Panc1 (cell line): ENCODE results near the gene ZNF43.

Experiments
- POLR2AphosphoS5 ChIP-seq: IDR thresholded peaks from 2 replicates; pipeline ENCODE4 v1.6.1; 2012; ENCODE audit warnings: mild to moderate bottlenecking, low read depth, low read length, moderate library complexity
- SIN3A ChIP-seq: IDR thresholded peaks from 2 replicates; pipeline ENCODE4 v1.6.1; 2012; ENCODE audit warnings: low read depth, mild to moderate bottlenecking, low read length, moderate library complexity, borderline replicate concordance; ENCODE audit not compliant: insufficient read depth
- TCF7L2 ChIP-seq: IDR thresholded peaks from 2 replicates; pipeline ENCODE4 v1.6.1; 2011; ENCODE audit warnings: mild to moderate bottlenecking, low read depth, low read length, inconsistent platforms
- TF ChIP-seq, protein P1 (sequence below): fragments of 450-650 bp; IDR thresholded peaks from 2 replicates; pipeline ENCODE4 v1.5.1; 2017; ENCODE audit warnings: mild to moderate bottlenecking
- TF ChIP-seq, protein P2 (sequence below), 2 experiments: IDR thresholded peaks; 2 replicates each; pipeline ENCODE4 v1.6.1; 2011 to 2012; ENCODE audit warnings: low read depth in 2 of 2, control low read depth in 1 of 2, low read length in 1 of 2, mild to moderate bottlenecking in 1 of 2, moderate library complexity in 1 of 2; ENCODE audit not compliant: insufficient read depth in 1 of 2

GRCh38 chr19:21789466-21790085 lies 46.4 kb downstream of the ZNF43 start:
- TF ChIP-seq, protein P1, sequence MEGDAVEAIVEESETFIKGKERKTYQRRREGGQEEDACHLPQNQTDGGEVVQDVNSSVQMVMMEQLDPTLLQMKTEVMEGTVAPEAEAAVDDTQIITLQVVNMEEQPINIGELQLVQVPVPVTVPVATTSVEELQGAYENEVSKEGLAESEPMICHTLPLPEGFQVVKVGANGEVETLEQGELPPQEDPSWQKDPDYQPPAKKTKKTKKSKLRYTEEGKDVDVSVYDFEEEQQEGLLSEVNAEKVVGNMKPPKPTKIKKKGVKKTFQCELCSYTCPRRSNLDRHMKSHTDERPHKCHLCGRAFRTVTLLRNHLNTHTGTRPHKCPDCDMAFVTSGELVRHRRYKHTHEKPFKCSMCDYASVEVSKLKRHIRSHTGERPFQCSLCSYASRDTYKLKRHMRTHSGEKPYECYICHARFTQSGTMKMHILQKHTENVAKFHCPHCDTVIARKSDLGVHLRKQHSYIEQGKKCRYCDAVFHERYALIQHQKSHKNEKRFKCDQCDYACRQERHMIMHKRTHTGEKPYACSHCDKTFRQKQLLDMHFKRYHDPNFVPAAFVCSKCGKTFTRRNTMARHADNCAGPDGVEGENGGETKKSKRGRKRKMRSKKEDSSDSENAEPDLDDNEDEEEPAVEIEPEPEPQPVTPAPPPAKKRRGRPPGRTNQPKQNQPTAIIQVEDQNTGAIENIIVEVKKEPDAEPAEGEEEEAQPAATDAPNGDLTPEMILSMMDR, result no peak
- TF ChIP-seq TCF7L2, result no peak
- no peak for TF ChIP-seq POLR2AphosphoS5
- TF ChIP-seq, protein P2, sequence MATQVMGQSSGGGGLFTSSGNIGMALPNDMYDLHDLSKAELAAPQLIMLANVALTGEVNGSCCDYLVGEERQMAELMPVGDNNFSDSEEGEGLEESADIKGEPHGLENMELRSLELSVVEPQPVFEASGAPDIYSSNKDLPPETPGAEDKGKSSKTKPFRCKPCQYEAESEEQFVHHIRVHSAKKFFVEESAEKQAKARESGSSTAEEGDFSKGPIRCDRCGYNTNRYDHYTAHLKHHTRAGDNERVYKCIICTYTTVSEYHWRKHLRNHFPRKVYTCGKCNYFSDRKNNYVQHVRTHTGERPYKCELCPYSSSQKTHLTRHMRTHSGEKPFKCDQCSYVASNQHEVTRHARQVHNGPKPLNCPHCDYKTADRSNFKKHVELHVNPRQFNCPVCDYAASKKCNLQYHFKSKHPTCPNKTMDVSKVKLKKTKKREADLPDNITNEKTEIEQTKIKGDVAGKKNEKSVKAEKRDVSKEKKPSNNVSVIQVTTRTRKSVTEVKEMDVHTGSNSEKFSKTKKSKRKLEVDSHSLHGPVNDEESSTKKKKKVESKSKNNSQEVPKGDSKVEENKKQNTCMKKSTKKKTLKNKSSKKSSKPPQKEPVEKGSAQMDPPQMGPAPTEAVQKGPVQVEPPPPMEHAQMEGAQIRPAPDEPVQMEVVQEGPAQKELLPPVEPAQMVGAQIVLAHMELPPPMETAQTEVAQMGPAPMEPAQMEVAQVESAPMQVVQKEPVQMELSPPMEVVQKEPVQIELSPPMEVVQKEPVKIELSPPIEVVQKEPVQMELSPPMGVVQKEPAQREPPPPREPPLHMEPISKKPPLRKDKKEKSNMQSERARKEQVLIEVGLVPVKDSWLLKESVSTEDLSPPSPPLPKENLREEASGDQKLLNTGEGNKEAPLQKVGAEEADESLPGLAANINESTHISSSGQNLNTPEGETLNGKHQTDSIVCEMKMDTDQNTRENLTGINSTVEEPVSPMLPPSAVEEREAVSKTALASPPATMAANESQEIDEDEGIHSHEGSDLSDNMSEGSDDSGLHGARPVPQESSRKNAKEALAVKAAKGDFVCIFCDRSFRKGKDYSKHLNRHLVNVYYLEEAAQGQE (IDR thresholded peaks at IDR 0.05; ENCODE audit: insufficient read depth in 1 of 2, low read depth in 2 of 2, low read length in 1 of 2), result no peak
- no peak for TF ChIP-seq SIN3A
